Omental fat pad (tissue), 4 donors: ENCODE data around the gene ZNF148. TPM values are rescaled to one million over a fixed set of nuclear protein-coding genes. Genes with fewer than 3 reads are reported as not detected.

Experiments
- ATAC-seq: fragments of 150-250 bp; one replicate; pipeline ENCODE4 v1.9.1; 2016; ENCODE audit warnings: mild to moderate bottlenecking, moderate library complexity; ENCODE audit not compliant: low FRiP score
- DNase-seq: peaks from one replicate; pipeline ENCODE4 v3.0.0-alpha.2; 2019; ENCODE audit warnings: low spot score
- CTCF ChIP-seq, 3 donors: fragments of 450-650 bp; IDR thresholded peaks; one replicate each; pipeline ENCODE4 v1.5.1; 2016 to 2017; ENCODE audit warnings: antibody characterized with exemption in 3 of 3, mild to moderate bottlenecking in 3 of 3, moderate library complexity in 2 of 3
- total RNA-seq, 4 donors: library from RNA; depleted of rRNA; stranded (reverse); fragments of >200 nt; gene quantifications; one replicate each; pipeline ENCODE4 v1.1.0, GENCODE V29; 2016

The ZNF148 gene
- total RNA-seq, 4 donors from 2014 or later: 23.9 to 34.5 (median 24.9) TPM

GRCh38 chr3:125212091-125212508 is 163.0 kb downstream of the ZNF148 start:
- no peak for DNase-seq
- TF ChIP-seq CTCF (IDR thresholded peaks at IDR 0.05): no peak
- ATAC-seq: peak; percentile 42

GRCh38 chr3:125211523-125212090 is 163.5 kb downstream of the ZNF148 start:
- DNase-seq: no peak
- TF ChIP-seq CTCF (IDR thresholded peaks at IDR 0.05): no peak
- ATAC-seq: no peak

- TF ChIP-seq CTCF (IDR thresholded peaks at IDR 0.05): no peak
- DNase-seq (no peak), ATAC-seq (no peak)
Measured at GRCh38 chr3:125207949-125208568, 167.1 kb downstream of the ZNF148 start.

GRCh38 chr3:125207507-125207906 is 167.6 kb downstream of the ZNF148 start:
- DNase-seq: no peak
- ATAC-seq: no peak
- TF ChIP-seq CTCF (IDR thresholded peaks at IDR 0.05): no peak

- no peak for ATAC-seq
- no peak for TF ChIP-seq CTCF (IDR thresholded peaks at IDR 0.05)
Measured at GRCh38 chr3:125206934-125207333, 168.2 kb downstream of the ZNF148 start.

GRCh38 chr3:125203731-125204130 is 171.4 kb downstream of the ZNF148 start:
- no peak for DNase-seq
- ATAC-seq: no peak
- no peak for TF ChIP-seq CTCF (IDR thresholded peaks at IDR 0.05)

More at GRCh38 chr3:125206934-125207333, 168.2 kb downstream of the ZNF148 start:
- no peak for DNase-seq

GRCh38 chr3:125202197-125202596 is 172.9 kb downstream of the ZNF148 start:
- TF ChIP-seq CTCF (IDR thresholded peaks at IDR 0.05): no peak
- no peak for ATAC-seq
- no peak for DNase-seq
